ENCODE results near the gene INTS3. TPM values are rescaled to one million over a fixed set of nuclear protein-coding genes. Genes with fewer than 3 reads are reported as not detected.
"Not testable (repeated sequence)": the region's sequence is repeated elsewhere in the genome, so short reads cannot be mapped to it uniquely, and the experiment has no call there.

Gene INTS3
- total RNA-seq, 2 experiments from 2014 or later = 45.5 to 47.7 TPM

DNA sequence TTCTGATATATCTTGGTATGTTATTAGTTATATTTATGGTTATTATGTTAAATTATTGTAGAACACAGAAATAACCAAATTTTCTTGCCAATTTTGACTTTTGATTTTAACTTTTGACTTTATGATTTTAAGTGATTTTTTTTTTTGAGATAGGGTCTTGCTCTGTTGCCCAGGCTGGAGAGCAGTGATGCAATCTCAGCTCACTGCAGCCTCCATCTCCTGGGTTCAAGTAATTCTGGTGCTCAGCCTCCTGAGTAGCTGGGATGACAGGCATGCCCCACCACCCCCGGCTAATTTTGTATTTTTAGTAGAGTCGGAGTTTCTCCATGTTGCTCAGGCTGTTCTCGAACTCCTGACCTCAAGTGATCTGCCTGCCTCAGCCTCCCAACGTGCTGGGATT is 3.2 kb upstream of the INTS3 start:
- H3K36me3 Mint-ChIP-seq, H3K4me3 Mint-ChIP-seq, POLR2A ChIA-PET, H3K27me3 Mint-ChIP-seq, DNase-seq, H3K9me3 Mint-ChIP-seq, H3K27ac Mint-ChIP-seq, CTCF ChIA-PET: not testable (repeated sequence)
- intact Hi-C loops (cut with micrococcal nuclease) = loop anchor here (5.0 kb wide), 2 partner anchors 53 to 157 kb away; partner anchors contain the start of genes S100A2 and SLC27A3
- peaks cover 13% of the 10 kb centered on the region for H3K4me1 Mint-ChIP-seq (ENCODE audit: low read depth)

DNA sequence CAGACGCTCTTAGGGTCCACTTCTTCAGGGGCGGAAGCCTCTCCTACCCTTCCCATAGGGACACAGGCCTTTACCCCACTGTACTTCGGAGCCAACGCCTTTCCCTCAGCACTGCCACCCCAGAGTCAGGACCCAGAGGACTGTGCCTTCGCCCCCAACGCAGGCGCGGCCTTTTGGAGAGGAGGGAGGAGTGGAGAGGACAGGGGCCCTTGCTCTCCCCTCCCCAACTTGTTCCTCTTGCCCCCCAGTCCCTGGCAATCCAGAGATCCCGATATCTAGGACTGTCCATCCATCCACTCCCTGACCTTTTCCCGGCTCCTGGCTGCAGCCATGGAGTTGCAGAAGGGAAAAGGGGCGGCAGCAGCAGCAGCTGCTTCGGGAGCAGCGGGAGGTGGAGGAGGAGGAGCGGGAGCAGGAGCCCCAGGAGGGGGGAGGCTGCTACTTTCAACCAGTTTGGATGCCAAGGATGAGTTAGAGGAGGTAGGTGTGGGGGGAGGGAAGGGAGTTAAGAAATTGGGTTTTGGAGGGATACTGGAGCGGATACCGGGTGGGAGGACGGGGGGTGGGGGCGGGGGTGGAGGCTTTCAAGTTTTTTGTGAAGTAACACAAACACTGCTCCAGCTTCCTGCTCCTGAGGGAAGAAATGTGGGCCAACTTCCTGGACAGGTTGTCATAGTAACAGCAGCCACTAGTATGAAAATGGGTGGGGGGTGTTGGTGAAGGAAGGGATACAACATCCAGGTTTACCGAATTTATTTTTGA is 636 bp downstream of the INTS3 start:
- Mint-ChIP-seq H3K9me3 (no peaks in the 10 kb centered on the region), H3K4me3 (peak overlapping the region; percentile 95), H3K4me1 (ENCODE audit: low read depth) (peaks cover 39% of the 10 kb centered on the region), H3K27me3 (no peaks in the 10 kb centered on the region), H3K27ac (peak overlapping the region; percentile 97), H3K36me3 (peaks cover 1% of the 10 kb centered on the region)
- peak; percentile 39 for DNase-seq
- ChIA-PET POLR2A (interaction anchor here (0.6 to 1.4 kb wide), 5 partner anchors 47 to 262 kb away, joined by 3 to 6 read pairs (median 3); partner anchors contain the start of genes CHTOP and RPS27), CTCF (interaction anchor here (0.6 to 1.5 kb wide), 4 partner anchors 28 to 55 kb away, joined by 3 to 5 read pairs (median 4); no protein-coding TSS in a partner anchor)
- intact Hi-C loops (cut with micrococcal nuclease) = loop anchor here (5.0 kb wide), 2 partner anchors 49 to 161 kb away; partner anchors contain the start of genes S100A2 and SLC27A3

DNA sequence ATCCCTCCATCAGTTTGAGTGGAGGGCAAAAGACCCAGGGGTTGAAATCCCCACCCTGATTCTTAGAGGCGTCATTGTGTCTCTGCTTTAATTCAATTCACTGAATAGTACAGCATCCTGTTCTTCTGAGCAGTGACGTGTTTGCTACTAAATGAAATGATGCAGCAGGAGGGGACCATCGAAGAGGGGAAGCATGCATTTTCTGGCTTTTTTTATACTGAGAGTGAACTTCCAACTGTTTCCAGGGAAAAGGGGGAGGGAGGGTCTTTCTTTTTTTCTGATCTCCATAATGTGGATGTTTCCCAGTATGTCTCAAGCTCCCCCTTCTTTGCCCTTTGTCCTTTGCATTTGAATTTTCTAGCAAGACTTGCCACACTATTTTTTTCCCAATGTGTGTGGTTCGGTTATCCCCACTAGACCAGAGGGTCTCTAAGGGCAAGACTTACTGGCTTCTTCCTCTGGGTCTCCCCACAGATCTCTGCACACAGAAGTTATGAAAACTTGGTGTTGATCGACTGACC is 2.7 kb downstream of the INTS3 start:
- no peak for DNase-seq
- intact Hi-C loops (cut with micrococcal nuclease) = no loop called here
- ChIA-PET POLR2A (interaction anchor here (0.5 kb wide), 1 partner anchor 11 kb away, joined by 4 read pairs; no protein-coding TSS in a partner anchor), CTCF (interaction anchor here (1.5 kb wide), 1 partner anchor 53 kb away, joined by 3 read pairs; no protein-coding TSS in a partner anchor)
- no peaks in the 10 kb centered on the region for H3K27me3 Mint-ChIP-seq
- peaks cover 49% of the 10 kb centered on the region for H3K4me1 Mint-ChIP-seq (ENCODE audit: low read depth)
- peaks cover 6% of the 10 kb centered on the region for H3K36me3 Mint-ChIP-seq
- H3K4me3 Mint-ChIP-seq = peak overlapping the region; percentile 1
- H3K27ac Mint-ChIP-seq = peak overlapping the region; percentile 36
- no peaks in the 10 kb centered on the region for H3K9me3 Mint-ChIP-seq

DNA sequence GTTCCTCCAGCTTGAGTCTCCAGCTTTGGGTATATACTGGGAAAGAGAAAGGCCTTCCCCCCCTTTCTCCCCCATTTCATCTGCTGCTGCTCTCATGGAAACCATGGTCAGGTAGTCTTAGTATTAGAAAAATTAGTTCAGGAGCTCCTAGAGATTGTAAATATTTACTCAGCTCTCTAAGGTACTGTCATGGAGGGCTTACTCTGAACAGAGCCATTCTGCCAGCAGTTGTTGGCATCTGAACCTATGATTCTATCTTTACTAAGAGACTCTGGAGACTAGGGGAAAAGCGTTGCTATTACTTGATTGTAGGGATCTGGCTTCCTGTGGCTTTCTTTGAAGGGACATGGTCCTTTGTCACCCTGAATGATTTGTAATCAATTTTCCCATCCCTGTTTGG is 6.1 kb downstream of the INTS3 start:
- no peak for DNase-seq
- Mint-ChIP-seq H3K36me3 (peaks cover 11% of the 10 kb centered on the region), H3K9me3 (no peaks in the 10 kb centered on the region), H3K4me3 (no peak overlapping the region), H3K27me3 (no peaks in the 10 kb centered on the region), H3K4me1 (ENCODE audit: low read depth) (peaks cover 43% of the 10 kb centered on the region), H3K27ac (no peak overlapping the region)
- ChIA-PET POLR2A (interaction anchor here (0.5 kb wide), 1 partner anchor 66 kb away, joined by 3 read pairs; no protein-coding TSS in a partner anchor), CTCF (interaction anchor here (1.5 kb wide), 1 partner anchor 15 kb away, joined by 5 read pairs; no protein-coding TSS in a partner anchor)
- intact Hi-C loops (cut with micrococcal nuclease) = no loop called here

DNA sequence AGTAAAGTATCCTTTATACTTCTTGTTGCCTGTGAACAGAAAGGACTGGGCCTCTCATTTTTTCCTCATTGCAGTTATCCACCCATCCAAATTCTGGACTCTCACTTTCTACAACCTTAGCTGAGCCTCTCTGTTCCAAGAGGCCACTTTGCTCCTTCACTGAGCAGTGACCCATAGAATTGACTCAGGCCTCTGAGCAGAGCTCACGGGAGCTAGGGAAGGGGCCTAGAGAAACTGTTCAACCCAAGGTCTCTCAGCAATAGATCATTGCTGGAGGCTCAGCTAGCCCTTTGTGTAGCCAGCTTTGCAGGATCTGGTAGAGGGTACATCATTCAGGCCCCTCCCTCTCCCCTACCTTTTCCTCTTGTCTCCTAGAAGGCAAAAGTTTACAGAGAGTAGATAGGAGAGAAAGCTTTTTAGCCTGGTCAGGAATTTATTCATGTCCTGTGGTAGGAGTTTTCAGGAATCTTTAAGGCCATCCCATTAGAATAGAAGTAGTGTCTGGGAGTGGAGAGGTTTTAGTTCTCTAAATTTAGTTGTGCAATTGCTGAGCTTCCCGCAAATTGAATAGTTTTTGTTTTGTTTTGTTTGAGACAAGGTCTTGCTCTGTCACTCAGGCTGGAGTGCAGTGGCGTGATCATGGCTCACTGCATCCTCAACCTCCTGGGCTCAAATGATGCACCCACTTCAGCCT is 6.7 kb downstream of the INTS3 start:
- no peak for DNase-seq
- Mint-ChIP-seq H3K27me3 (no peaks in the 10 kb centered on the region), H3K27ac (no peak overlapping the region), H3K4me3 (no peak overlapping the region), H3K9me3 (no peaks in the 10 kb centered on the region), H3K36me3 (peaks cover 11% of the 10 kb centered on the region), H3K4me1 (ENCODE audit: low read depth) (peaks cover 37% of the 10 kb centered on the region)
- CTCF ChIA-PET = interaction anchor here (1.5 to 1.8 kb wide), 2 partner anchors 14 kb away, joined by 5 to 8 read pairs; no protein-coding TSS in a partner anchor
- intact Hi-C loops (cut with micrococcal nuclease) = no loop called here
- POLR2A ChIA-PET = no interaction called here

DNA sequence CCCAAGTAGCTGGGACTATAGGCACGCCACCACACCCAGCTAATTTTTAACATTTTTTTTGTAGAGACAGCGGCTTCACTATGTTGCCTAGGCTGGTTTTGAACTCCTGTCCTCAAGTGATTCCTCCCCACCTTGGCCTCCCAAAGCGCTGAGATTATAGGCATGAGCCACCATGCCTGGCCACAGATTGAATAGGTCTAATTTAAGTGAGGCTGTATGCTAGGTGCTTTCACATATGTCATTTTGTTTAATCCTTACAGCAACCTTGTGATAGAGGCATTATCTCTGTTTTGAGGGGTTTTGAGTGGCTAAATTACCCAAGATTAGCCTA is 7.2 kb downstream of the INTS3 start:
- ChIA-PET POLR2A (no interaction called here), CTCF (interaction anchor here (0.6 to 1.8 kb wide), 2 partner anchors 14 to 177 kb away, joined by 3 to 8 read pairs; no protein-coding TSS in a partner anchor)
- H3K36me3 Mint-ChIP-seq = peaks cover 11% of the 10 kb centered on the region
- no peaks in the 10 kb centered on the region for H3K9me3 Mint-ChIP-seq
- no peak overlapping the region for H3K4me3 Mint-ChIP-seq
- no peak overlapping the region for H3K27ac Mint-ChIP-seq
- no peak for DNase-seq
- H3K4me1 Mint-ChIP-seq (ENCODE audit: low read depth) = peaks cover 33% of the 10 kb centered on the region
- no peaks in the 10 kb centered on the region for H3K27me3 Mint-ChIP-seq
- intact Hi-C loops (cut with micrococcal nuclease) = no loop called here

DNA sequence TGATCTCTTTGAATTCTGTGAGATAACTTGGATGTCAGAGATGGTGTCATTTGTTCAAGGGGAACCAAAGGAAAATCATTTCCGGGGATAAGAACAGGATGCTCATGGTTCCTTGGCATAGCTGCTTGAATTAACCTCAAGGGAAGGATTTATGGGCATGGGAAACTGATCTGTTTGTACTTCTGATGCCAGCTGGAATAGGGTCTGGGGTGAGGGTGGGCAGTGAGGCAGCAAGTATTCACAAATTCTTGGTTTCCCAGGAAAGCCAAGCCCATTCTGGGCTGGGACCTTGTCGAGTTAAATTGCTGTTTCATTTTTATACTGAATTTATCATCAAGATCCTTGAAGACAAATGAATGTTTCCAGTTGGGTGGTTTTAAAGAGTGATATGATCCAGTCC is 14.1 kb downstream of the INTS3 start:
- no peaks in the 10 kb centered on the region for H3K9me3 Mint-ChIP-seq
- peaks cover 34% of the 10 kb centered on the region for H3K36me3 Mint-ChIP-seq
- CTCF ChIA-PET = interaction anchor here (2.0 kb wide), 1 partner anchor 64 kb away, joined by 6 read pairs; the partner anchor contains the start of gene NPR1
- H3K27me3 Mint-ChIP-seq = no peaks in the 10 kb centered on the region
- POLR2A ChIA-PET = no interaction called here
- H3K27ac Mint-ChIP-seq = no peak overlapping the region
- peaks cover 21% of the 10 kb centered on the region for H3K4me1 Mint-ChIP-seq (ENCODE audit: low read depth)
- H3K4me3 Mint-ChIP-seq = no peak overlapping the region
- intact Hi-C loops (cut with micrococcal nuclease) = no loop called here
- no peak for DNase-seq

DNA sequence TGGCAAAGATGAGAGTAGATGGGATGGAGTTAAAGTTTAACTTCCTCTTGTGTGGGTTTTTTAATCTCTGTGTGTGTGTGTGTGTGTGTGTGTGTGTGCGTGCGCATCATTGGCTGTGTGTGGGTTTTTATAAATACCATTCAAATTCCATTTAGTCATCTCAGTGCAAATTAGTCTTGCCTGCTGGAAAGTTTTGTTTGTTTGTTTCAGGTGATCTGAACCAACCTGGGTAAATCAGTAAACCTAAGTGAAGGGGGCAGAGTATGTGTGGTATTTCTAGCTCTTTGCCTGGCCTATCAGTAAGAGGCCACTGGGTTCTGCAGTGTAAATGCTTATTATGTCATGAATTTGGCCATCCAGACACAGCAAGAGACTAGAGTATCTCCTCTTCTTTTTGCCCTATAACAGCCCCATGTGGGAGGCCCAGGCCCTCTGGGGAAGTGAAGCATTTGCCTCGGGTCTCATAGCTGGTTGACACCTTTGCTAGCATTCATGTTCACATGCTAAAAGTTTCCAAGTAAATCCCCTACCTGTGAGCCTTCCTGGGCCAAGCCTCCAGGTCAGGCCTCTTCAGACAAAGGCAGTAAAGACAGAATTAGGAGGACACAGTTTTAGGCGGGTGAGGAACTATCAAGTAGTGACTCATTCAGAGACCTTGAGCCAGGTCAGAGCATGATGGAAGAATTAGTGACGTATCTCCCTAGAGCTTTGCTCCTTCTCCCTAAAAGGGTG is 14.7 kb downstream of the INTS3 start:
- H3K4me1 Mint-ChIP-seq (ENCODE audit: low read depth) = peaks cover 21% of the 10 kb centered on the region
- ChIA-PET CTCF (interaction anchor here (2.0 kb wide), 1 partner anchor 65 kb away, joined by 6 read pairs; the partner anchor contains the start of gene NPR1), POLR2A (no interaction called here)
- no peak overlapping the region for H3K27ac Mint-ChIP-seq
- no peaks in the 10 kb centered on the region for H3K9me3 Mint-ChIP-seq
- intact Hi-C loops (cut with micrococcal nuclease) = no loop called here
- H3K36me3 Mint-ChIP-seq = peaks cover 33% of the 10 kb centered on the region
- no peaks in the 10 kb centered on the region for H3K27me3 Mint-ChIP-seq
- H3K4me3 Mint-ChIP-seq = no peak overlapping the region
- no peak for DNase-seq

DNA sequence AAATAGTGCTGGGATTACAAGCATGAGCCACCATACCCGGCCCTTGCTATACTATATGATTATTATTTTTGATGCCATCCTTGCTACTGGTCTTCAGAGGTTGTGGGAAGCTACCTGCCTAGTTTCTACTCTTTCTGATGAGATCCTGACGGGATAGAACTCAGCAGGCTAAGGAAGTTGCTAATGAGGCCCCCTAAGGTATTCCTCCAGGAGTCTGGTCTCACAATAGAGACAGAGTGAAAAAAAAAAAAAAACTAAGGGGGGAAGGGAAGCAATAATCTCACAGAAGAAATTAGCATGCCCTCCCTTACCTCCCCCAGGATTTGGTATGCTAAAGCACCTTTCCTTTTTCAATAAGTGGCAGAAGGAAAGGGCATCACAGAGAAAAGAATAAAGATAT is 17.6 kb downstream of the INTS3 start:
- H3K9me3 Mint-ChIP-seq = no peaks in the 10 kb centered on the region
- H3K36me3 Mint-ChIP-seq = peaks cover 41% of the 10 kb centered on the region
- H3K4me1 Mint-ChIP-seq (ENCODE audit: low read depth) = peaks cover 24% of the 10 kb centered on the region
- H3K27ac Mint-ChIP-seq = no peak overlapping the region
- ChIA-PET CTCF (interaction anchor here (1.4 kb wide), 1 partner anchor 52 kb away, joined by 4 read pairs; no protein-coding TSS in a partner anchor), POLR2A (no interaction called here)
- H3K27me3 Mint-ChIP-seq = no peaks in the 10 kb centered on the region
- H3K4me3 Mint-ChIP-seq = no peak overlapping the region
- intact Hi-C loops (cut with micrococcal nuclease) = no loop called here
- no peak for DNase-seq

DNA sequence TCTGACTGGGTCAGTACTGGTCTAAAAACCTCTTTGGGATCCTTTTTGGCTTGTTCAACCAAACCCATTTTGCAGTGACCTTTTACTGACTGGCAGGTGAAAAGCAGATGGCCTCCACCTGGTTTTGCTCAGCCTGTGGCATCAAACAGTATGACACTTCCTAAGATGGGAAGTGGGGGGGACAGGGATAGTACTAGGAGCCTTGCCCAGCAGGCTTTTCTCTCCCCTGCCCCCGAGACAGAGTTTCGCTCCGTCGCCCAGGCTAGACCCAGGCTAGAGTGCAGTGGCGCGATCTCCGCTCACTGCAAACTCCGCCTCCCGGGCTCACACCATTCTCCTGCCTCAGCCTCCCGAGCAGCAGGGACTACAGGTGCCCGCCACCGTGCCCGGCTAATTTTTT is 18.3 kb downstream of the INTS3 start:
- peaks cover 24% of the 10 kb centered on the region for H3K4me1 Mint-ChIP-seq (ENCODE audit: low read depth)
- DNase-seq = no peak
- no peaks in the 10 kb centered on the region for H3K9me3 Mint-ChIP-seq
- no peaks in the 10 kb centered on the region for H3K27me3 Mint-ChIP-seq
- H3K27ac Mint-ChIP-seq = no peak overlapping the region
- ChIA-PET POLR2A (no interaction called here), CTCF (interaction anchor here (0.6 kb wide), 1 partner anchor 66 kb away, joined by 3 read pairs; no protein-coding TSS in a partner anchor)
- peaks cover 42% of the 10 kb centered on the region for H3K36me3 Mint-ChIP-seq
- H3K4me3 Mint-ChIP-seq = no peak overlapping the region
- intact Hi-C loops (cut with micrococcal nuclease) = no loop called here

DNA sequence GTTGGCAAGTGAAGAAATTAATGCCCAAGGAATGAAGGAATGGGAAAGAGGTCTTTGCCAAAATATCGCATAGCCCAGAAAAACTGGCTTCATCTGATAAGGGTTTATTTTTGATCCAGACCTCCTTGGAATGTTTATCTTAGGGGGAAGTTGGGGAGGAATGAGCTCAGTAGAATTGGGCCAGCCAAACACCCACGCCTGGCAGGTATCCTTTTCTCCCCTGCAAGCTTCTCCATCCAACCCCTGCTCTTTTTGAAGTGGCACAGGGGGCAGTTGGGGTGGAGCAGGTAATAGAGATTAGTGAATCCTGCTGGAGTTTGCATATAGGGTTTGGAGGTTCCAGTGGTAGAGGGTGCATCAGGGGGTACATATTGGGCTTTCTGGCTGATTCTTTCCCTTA is 21.1 kb downstream of the INTS3 start:
- POLR2A ChIA-PET = no interaction called here
- Mint-ChIP-seq H3K27me3 (no peaks in the 10 kb centered on the region), H3K4me1 (ENCODE audit: low read depth) (peaks cover 3% of the 10 kb centered on the region), H3K9me3 (no peaks in the 10 kb centered on the region), H3K36me3 (peaks cover 38% of the 10 kb centered on the region), H3K4me3 (no peak overlapping the region), H3K27ac (no peak overlapping the region)
- DNase-seq = no peak
- CTCF ChIA-PET = interaction anchor here (0.6 to 2.4 kb wide), 13 partner anchors 10 to 238 kb away, joined by 3 to 15 read pairs (median 4); partner anchors contain the start of gene NPR1
- intact Hi-C loops (cut with micrococcal nuclease) = loop anchor here (1.0 kb wide), 2 partner anchors 72 to 240 kb away; no protein-coding TSS in a partner anchor
